Measurements from ENCODE around the gene UBR3. TPM values are rescaled to one million over a fixed set of nuclear protein-coding genes. Genes with fewer than 3 reads are reported as not detected.

UBR3 gene
- total and polyA plus RNA-seq, 2 of the 4 experiments (the other 2 are of a cell fraction) = 10.0 to 33.9 TPM

DNA sequence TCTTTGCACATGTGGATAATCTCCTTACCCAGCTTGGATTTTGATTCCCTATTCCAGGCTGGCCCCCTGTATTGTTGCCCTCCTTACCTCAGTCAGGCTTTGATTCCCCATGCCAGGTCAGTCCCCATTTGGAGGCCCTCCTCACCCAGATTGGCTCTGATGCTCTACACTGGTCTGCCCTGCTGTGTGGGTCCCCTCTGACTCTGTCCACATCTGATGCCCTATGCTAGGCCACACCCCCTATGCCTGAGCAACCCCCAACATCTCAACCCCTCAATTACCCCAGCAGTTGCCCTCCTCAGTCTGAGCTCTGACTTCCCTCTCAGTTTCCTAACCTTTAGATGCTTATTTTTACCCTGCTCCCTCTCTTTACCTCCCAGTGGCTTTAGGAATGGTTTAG is 89.4 kb downstream of the UBR3 start:
- ChIA-PET CTCF (no interaction called here), POLR2A (ENCODE audit: unreplicated experiment) (no interaction called here)
- Histone ChIP-seq H3K27ac (ENCODE audit: insufficient read depth, low read length) (no peak overlapping the region), H3K23ac (ENCODE audit: low read depth, low read length) (no peak overlapping the region), H3K4me2 (ENCODE audit: low read depth, low read length) (no peak overlapping the region), H3K4ac (ENCODE audit: low read depth, low read length) (no peak overlapping the region), H3K4me3 (ENCODE audit: insufficient read depth, low read depth, low read length) (no peak overlapping the region), H2AFZ (replicated peaks; ENCODE audit: low read length, poor library complexity) (no peak overlapping the region), H2AK9ac (replicated peaks; ENCODE audit: low read depth, low read length, poor library complexity) (peak overlapping the region; percentile 70), H4K5ac (ENCODE audit: low read depth, low read length) (no peak overlapping the region), H3K14ac (replicated peaks; ENCODE audit: low read depth, low read length) (no peak overlapping the region), H3K27me3 (ENCODE audit: control insufficient read depth, insufficient read depth, low read length) (no peaks in the 10 kb centered on the region), H2BK15ac (ENCODE audit: low read depth, low read length) (no peak overlapping the region), H3K9me3 (ENCODE audit: control insufficient read depth, insufficient read depth, low read length) (no peaks in the 10 kb centered on the region), H2BK120ac (ENCODE audit: low read depth, low read length) (no peak overlapping the region), H3K18ac (ENCODE audit: low read depth, low read length) (no peak overlapping the region), H3K9me1 (ENCODE audit: insufficient read depth, low read length) (peaks cover 6% of the 10 kb centered on the region; the same call in 1 of the 2 replicates), H3K9ac (ENCODE audit: low read depth, low read length) (no peak overlapping the region), H2BK5ac (ENCODE audit: low read depth, low read length, poor library complexity, severe bottlenecking) (no peak overlapping the region), H4K91ac (ENCODE audit: insufficient read depth, low read depth, low read length) (no peak overlapping the region), H2BK20ac (ENCODE audit: low read depth, low read length) (no peak overlapping the region), H4K20me1 (ENCODE audit: insufficient read depth, low read length) (no peaks in the 10 kb centered on the region; the same call in 1 of the 2 replicates), H3K79me1 (ENCODE audit: low read depth in 1 of 2, low read length in 2 of 2) (peaks cover 8 to 9% of the 10 kb centered on the region in 2 experiments; a peak in 2 of 4 replicates), H3K56ac (ENCODE audit: extremely low read depth, insufficient read depth, low read length) (no peak overlapping the region), H2AK5ac (ENCODE audit: low read depth, low read length) (no peak overlapping the region), H3K4me1 (ENCODE audit: control insufficient read depth, insufficient read depth, low read length) (peaks cover 3% of the 10 kb centered on the region; the same call in 1 of the 2 replicates), H4K8ac (ENCODE audit: low read depth in 2 of 2, low read length in 2 of 2) (no peak overlapping the region), H3K36me3 (ENCODE audit: control insufficient read depth, insufficient read depth, low read length) (peaks cover 4% of the 10 kb centered on the region; the same call in 1 of the 2 replicates)
- intact Hi-C loops (cut with micrococcal nuclease) = loop anchor here (1.0 kb wide), 1 partner anchor 46 kb away; no protein-coding TSS in a partner anchor
- no TSS peak for BruUV-seq (replicated peaks)
- DNase-seq (no peak), ATAC-seq (ENCODE audit: low read depth) (no peak)
- in situ Hi-C loops (cut with MboI; ENCODE audit: low sequenced_read_pairs) = no loop called here
- dilution Hi-C loops (cut with HindIII; ENCODE audit: low sequenced_read_pairs, unreplicated experiment) = no loop called here
- TF ChIP-seq RFX5 (IDR thresholded peaks at IDR 0.05; ENCODE audit: low read depth, low read length) = no peak
- no peak for TF ChIP-seq RAD21 (IDR thresholded peaks at IDR 0.05; ENCODE audit: low read length)
- TF ChIP-seq SMC3 (IDR thresholded peaks at IDR 0.05; ENCODE audit: low read depth, low read length) = no peak
- TF ChIP-seq BHLHE40 (IDR thresholded peaks at IDR 0.05; ENCODE audit: low read depth, low read length) = no peak
